Measurements from ENCODE around the gene NDUFAF8. TPM values are rescaled to one million over a fixed set of nuclear protein-coding genes. Genes with fewer than 3 reads are reported as not detected.

NDUFAF8 gene
- total and polyA plus RNA-seq, 7 donors: 8.6 to 52.4 (median 30.0) TPM

GRCh38 chr17:81274471-81274855 is 35.3 kb downstream of the NDUFAF8 start:
- intact Hi-C loops (cut with DNase I): no loop called here
- no peaks in the 10 kb centered on the region for H3K9me3 ChIP-seq
- peaks cover 7 to 67% (median 29%) of the 10 kb centered on the region in 4 donors for H3K36me3 ChIP-seq
- no peak for TF ChIP-seq POLR2AphosphoS5 (IDR thresholded peaks at IDR 0.05)
- 96 to 97% methylated on average over 14 of the region's 14 CpGs for WGBS, 2 donors
- H3K27me3 ChIP-seq: no peaks in the 10 kb centered on the region
- H3K27ac ChIP-seq: no peak overlapping the region
- no peak overlapping the region for H3K4me3 ChIP-seq
- peaks cover 0 to 33% (median 20%) of the 10 kb centered on the region in 4 donors for H3K4me1 ChIP-seq
- no peak for DNase-seq

GRCh38 chr17:81276781-81277180 is 37.7 kb downstream of the NDUFAF8 start:
- intact Hi-C loops (cut with DNase I): no loop called here
- no peak for DNase-seq
- H3K27me3 ChIP-seq: no peaks in the 10 kb centered on the region
- H3K4me3 ChIP-seq: peak overlapping the region in 1 of 4 donors; percentile 26
- TF ChIP-seq POLR2AphosphoS5 (IDR thresholded peaks at IDR 0.05): no peak
- TF ChIP-seq EP300 (IDR thresholded peaks at IDR 0.05): no peak
- TF ChIP-seq POLR2A (IDR thresholded peaks at IDR 0.05): no peak
- TF ChIP-seq CTCF (IDR thresholded peaks at IDR 0.05): no peak
- no peaks in the 10 kb centered on the region for H3K9me3 ChIP-seq
- H3K27ac ChIP-seq: peak overlapping the region; percentile 75 to 80 (median 76)
- H3K36me3 ChIP-seq: peaks cover 0 to 54% (median 24%) of the 10 kb centered on the region in 4 donors
- 83 to 85% methylated on average over 11 of the region's 11 CpGs for WGBS, 2 donors
- peaks cover 0 to 33% (median 20%) of the 10 kb centered on the region in 4 donors for H3K4me1 ChIP-seq

GRCh38 chr17:81277421-81277820 is 38.3 kb downstream of the NDUFAF8 start:
- no peaks in the 10 kb centered on the region for H3K27me3 ChIP-seq
- WGBS, 2 donors: 18 to 60% methylated on average over 18 of the region's 18 CpGs
- peaks cover 0 to 55% (median 31%) of the 10 kb centered on the region in 4 donors for H3K36me3 ChIP-seq
- intact Hi-C loops (cut with DNase I): no loop called here
- DNase-seq: peak; percentile 82
- TF ChIP-seq EP300 (IDR thresholded peaks at IDR 0.05): no peak
- peak in 2 of 4 donors; percentile 23 to 34 for TF ChIP-seq POLR2AphosphoS5 (IDR thresholded peaks at IDR 0.05)
- H3K4me3 ChIP-seq: peak overlapping the region in 3 of 4 donors; percentile 26 to 31 (median 28)
- H3K4me1 ChIP-seq: peaks cover 0 to 33% (median 20%) of the 10 kb centered on the region in 4 donors
- H3K27ac ChIP-seq: peak overlapping the region; percentile 75 to 80 (median 76)
- no peaks in the 10 kb centered on the region for H3K9me3 ChIP-seq

GRCh38 chr17:81277946-81278693 is 39.0 kb downstream of the NDUFAF8 start:
- TF ChIP-seq CTCF (IDR thresholded peaks at IDR 0.05) (no peak), POLR2AphosphoS5 (IDR thresholded peaks at IDR 0.05) (no peak)
- intact Hi-C loops (cut with DNase I): no loop called here
- Histone ChIP-seq H3K9me3 (no peaks in the 10 kb centered on the region), H3K4me3 (peak overlapping the region in 3 of 4 donors; percentile 26 to 31 (median 28)), H3K36me3 (peaks cover 0 to 53% (median 29%) of the 10 kb centered on the region in 4 donors), H3K4me1 (peaks cover 0 to 33% (median 20%) of the 10 kb centered on the region in 4 donors), H3K27ac (peak overlapping the region; percentile 75 to 80 (median 76)), H3K27me3 (no peaks in the 10 kb centered on the region)
- 88 to 91% methylated on average over 20 of the region's 20 CpGs for WGBS, 2 donors
- no peak for DNase-seq

- 97 to 98% methylated on average over 8 of the region's 8 CpGs for WGBS, 2 donors
- intact Hi-C loops (cut with DNase I): no loop called here
- Histone ChIP-seq H3K4me3 (no peak overlapping the region), H3K4me1 (peaks cover 0 to 33% (median 20%) of the 10 kb centered on the region in 4 donors), H3K36me3 (peaks cover 0 to 49% (median 27%) of the 10 kb centered on the region in 4 donors), H3K27me3 (no peaks in the 10 kb centered on the region), H3K27ac (peak overlapping the region; percentile 75 to 80 (median 76)), H3K9me3 (no peaks in the 10 kb centered on the region)
- DNase-seq: no peak
- TF ChIP-seq EP300 (IDR thresholded peaks at IDR 0.05): no peak
Measured at GRCh38 chr17:81278831-81279230, 39.7 kb downstream of the NDUFAF8 start.
